M059J (cell line): Measurements from ENCODE around the gene PDZD11. TPM values are rescaled to one million over a fixed set of nuclear protein-coding genes. Genes with fewer than 3 reads are reported as not detected.
A peak's percentile ranks its signal among the peaks of the same experiment; 100 is the strongest.

Experiments
- DNase-seq: peaks from one replicate; pipeline ENCODE4 v3.0.0-alpha.2; 2012; ENCODE audit warnings: low read depth
- total RNA-seq: library from RNA; depleted of rRNA; stranded (reverse); fragments of >200 nt; shearing (Covaris generic); gene quantifications from 2 replicates; pipeline ENCODE4 v1.2.3, GENCODE V29; 2014; rRNA removed

The PDZD11 gene
- total RNA-seq, 1 experiment from 2014 or later = 220 TPM

GRCh38 chrX:70257423-70258288, 32.1 kb downstream of the PDZD11 start:
- DNase-seq = no peak

- no peak for DNase-seq
Measured at GRCh38 chrX:70255452-70255851, 34.3 kb downstream of the PDZD11 start.

DNA sequence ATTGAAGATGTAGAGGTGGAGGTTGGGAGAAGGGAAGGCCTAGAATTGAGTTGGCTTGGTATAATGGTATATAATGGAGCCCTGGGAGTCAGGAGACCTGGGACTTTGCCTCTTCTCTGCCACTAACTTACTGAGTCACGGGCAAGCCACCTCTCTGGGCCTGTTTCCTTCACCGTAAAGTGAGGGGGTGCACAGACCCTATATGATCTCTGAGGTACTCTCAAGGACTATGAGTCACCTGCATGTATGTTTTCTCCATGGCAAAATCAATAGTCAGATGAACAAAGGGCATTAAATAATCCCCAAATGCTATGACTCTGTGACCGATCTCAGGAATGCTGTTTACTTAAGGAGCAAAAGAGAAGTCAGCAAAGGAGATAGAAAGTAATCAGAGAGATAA, 34.8 kb downstream of the PDZD11 start:
- no peak for DNase-seq

DNA sequence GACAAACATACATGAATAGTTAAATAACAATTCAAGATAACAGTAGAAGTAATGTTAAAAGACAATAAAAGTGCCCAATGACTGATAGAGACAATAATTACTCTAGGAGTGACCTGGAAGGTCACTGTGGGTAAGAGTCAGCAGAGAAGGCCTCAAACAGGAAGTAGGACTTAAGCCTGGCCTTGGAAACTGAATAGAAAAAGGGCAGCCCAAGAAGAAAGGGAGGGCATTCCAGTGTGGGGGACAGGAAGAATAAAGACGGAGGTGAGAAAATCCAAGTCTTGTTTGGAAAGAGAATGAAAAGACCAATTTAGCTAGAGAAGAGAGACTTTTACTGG, 35.7 kb downstream of the PDZD11 start:
- peak; percentile 70 for DNase-seq

DNA sequence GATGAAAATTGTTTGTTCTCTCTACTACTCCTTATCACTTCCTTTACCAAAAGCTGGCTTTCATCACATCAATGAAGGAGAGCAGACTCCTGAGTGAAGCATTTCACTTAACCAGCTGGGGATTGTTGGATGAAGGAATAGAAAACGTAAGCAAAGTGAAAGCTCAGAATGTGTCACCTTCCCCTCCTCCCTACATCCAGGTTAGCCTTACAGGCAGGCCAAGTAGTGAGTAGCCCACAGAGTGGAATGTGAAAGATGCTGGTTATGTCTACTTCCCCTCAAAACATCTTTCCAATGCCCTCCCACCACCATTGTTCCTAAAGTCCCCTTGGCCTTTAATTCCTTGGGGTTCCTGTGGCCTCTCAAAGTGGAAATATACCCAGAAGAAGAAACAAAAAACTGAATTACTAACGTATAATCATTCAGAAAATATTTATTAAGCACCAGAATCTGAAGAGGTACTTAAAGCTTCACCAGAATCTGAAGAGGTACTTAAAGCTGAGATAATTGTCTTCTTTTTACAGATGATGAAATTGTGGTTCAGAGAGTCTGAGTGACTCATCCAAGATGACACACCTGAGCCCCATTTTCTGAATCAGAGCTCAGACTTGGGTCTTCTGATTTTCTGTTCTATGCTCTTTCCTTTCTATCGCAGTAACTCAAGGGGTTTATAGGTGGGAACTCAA, 36.2 kb downstream of the PDZD11 start:
- peak; percentile 70 for DNase-seq

DNA sequence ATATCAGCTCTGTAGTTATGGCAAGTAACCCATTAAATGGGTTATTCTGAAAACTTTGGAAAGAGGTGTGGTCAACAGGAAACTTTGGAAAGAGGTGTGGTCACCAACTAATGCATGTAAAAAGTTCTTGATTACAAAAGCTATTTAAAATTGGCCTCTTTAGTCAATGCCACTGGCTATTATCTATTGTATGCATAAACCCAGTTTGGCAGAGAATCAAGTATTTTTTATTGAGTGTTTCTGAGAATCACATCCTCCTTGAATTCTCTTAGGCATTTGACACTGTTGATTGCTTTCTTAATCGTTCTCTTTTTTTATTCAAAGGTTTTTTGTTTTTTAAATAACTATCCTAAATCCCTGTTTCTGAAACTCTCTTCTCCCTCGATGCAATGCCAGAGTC, 37.2 kb downstream of the PDZD11 start:
- DNase-seq = no peak

GRCh38 chrX:70247252-70247651, 42.5 kb downstream of the PDZD11 start:
- no peak for DNase-seq

GRCh38 chrX:70244881-70245280, 44.8 kb downstream of the PDZD11 start:
- no peak for DNase-seq

GRCh38 chrX:70243601-70244000, 46.1 kb downstream of the PDZD11 start:
- peak; percentile 48 for DNase-seq

GRCh38 chrX:70241501-70241900, 48.2 kb downstream of the PDZD11 start:
- no peak for DNase-seq

- no peak for DNase-seq
Measured at GRCh38 chrX:70240751-70241150, 49.0 kb downstream of the PDZD11 start.

Other genes with a start within 250 kb of the PDZD11 start
- gene AWAT2, start 240.0 kb downstream of the PDZD11 start, total RNA-seq = not detected in 2 replicates
- not detected in 2 replicates for gene OTUD6A, start 227.5 kb downstream of the PDZD11 start, total RNA-seq
- 98.8 and 107 TPM in 2 replicates for gene IGBP1, start 156.5 kb downstream of the PDZD11 start, total RNA-seq
- not detected in 2 replicates for gene DGAT2L6, start 112.4 kb downstream of the PDZD11 start, total RNA-seq
- gene AWAT1, start 55.3 kb downstream of the PDZD11 start, total RNA-seq = not detected in 2 replicates
- gene P2RY4, start 29.7 kb downstream of the PDZD11 start, total RNA-seq = 0.15 TPM in 1 of 2 replicates, not detected in the other
- not detected in 2 replicates for gene ARR3, start 21.6 kb downstream of the PDZD11 start, total RNA-seq
- not detected in 2 replicates for gene RAB41, start 7.8 kb downstream of the PDZD11 start, total RNA-seq
- gene KIF4A, start 177 bp upstream of the PDZD11 start, total RNA-seq = 42.8 and 89.1 TPM in 2 replicates
- 0.10 TPM in 1 of 2 replicates, not detected in the other for gene GDPD2, start 133.4 kb upstream of the PDZD11 start, total RNA-seq
- gene DLG3, start 154.9 kb upstream of the PDZD11 start, total RNA-seq = 7.8 and 13.1 TPM in 2 replicates